RWPE1 (cell line): ENCODE data around the gene PPP2R5B.
"Not testable (repeated sequence)": the region's sequence is repeated elsewhere in the genome, so short reads cannot be mapped to it uniquely, and the experiment has no call there.

ENCODE experiments used
- CTCF ChIA-PET: fragments of 350-600 bp; sonication (Branson Sonifier 250); formaldehyde crosslinking; extraction: SDS; loops from one replicate; lab custom pipeline; 2021; lab: Yijun Ruan, JAX
- POLR2A ChIA-PET: fragments of 400-600 bp; formaldehyde crosslinking; extraction: SDS; loops from one replicate; lab custom pipeline; 2020; ENCODE audit warnings: antibody characterized with exemption; ENCODE audit not compliant: low non-redundant PET; lab: Yijun Ruan, JAX
- DNase-seq: peaks from one replicate; pipeline ENCODE4 v3.0.0; 2012; ENCODE audit warnings: low spot score
- H3K27ac ChIP-seq: fragments of 450-650 bp; 2 replicates; pipeline ENCODE4 v1.5.1; 2017
- CTCF ChIP-seq: fragments of 450-650 bp; conservative IDR thresholded peaks from 2 replicates; pipeline ENCODE4 v1.5.1; 2017; ENCODE audit warnings: low read depth, mild to moderate bottlenecking

Gene PPP2R5B

GRCh38 chr11:64971421-64972233 is 47.1 kb downstream of the PPP2R5B start, which contains the start of gene MAJIN:
Gene MAJIN (minus strand): TSS chr11:64972108. CDS start chr11:64959405, 12,703 bp downstream.
- POLR2A ChIA-PET = no interaction called here
- TF ChIP-seq CTCF = no peak
- peak; percentile 60 for DNase-seq
- CTCF ChIA-PET = interaction anchor here (0.7 kb wide), 1 partner anchor 43 kb away, joined by 3 read pairs; the partner anchor contains the start of gene ARL2
- peak within 1 kb of the TSS; percentile 96 for H3K27ac ChIP-seq

- CTCF ChIA-PET = no interaction called here
- no peak overlapping the region for H3K27ac ChIP-seq
- no peak for TF ChIP-seq CTCF
- POLR2A ChIA-PET = interaction anchor here (0.6 to 0.7 kb wide), 2 partner anchors 59 to 148 kb away, joined by 4 to 5 read pairs; partner anchors contain the start of genes FAU and MRPL49
- no peak for DNase-seq
Observed at GRCh38 chr11:64974124-64974523, 49.6 kb downstream of the PPP2R5B start.

GRCh38 chr11:64976651-64977050 is 52.2 kb downstream of the PPP2R5B start:
- TF ChIP-seq CTCF = no peak
- no peak for DNase-seq
- CTCF ChIA-PET = no interaction called here
- no peak overlapping the region for H3K27ac ChIP-seq
- POLR2A ChIA-PET = no interaction called here

- CTCF ChIA-PET = interaction anchor here (0.6 kb wide), 1 partner anchor 34 kb away, joined by 4 read pairs; no protein-coding TSS in a partner anchor
- H3K27ac ChIP-seq, POLR2A ChIA-PET, DNase-seq: not testable (repeated sequence)
Observed at GRCh38 chr11:64983339-64983738, 58.9 kb downstream of the PPP2R5B start.
